Panc1 (cell line): ENCODE measurements around the gene ERGIC1.

Experiments
- SIN3A ChIP-seq: IDR thresholded peaks from 2 replicates; pipeline ENCODE4 v1.6.1; 2012; ENCODE audit warnings: low read depth, mild to moderate bottlenecking, low read length, moderate library complexity, borderline replicate concordance; ENCODE audit not compliant: insufficient read depth
- TF ChIP-seq, protein P1 (sequence below): fragments of 450-650 bp; IDR thresholded peaks from 2 replicates; pipeline ENCODE4 v1.5.1; 2017; ENCODE audit warnings: mild to moderate bottlenecking

DNA sequence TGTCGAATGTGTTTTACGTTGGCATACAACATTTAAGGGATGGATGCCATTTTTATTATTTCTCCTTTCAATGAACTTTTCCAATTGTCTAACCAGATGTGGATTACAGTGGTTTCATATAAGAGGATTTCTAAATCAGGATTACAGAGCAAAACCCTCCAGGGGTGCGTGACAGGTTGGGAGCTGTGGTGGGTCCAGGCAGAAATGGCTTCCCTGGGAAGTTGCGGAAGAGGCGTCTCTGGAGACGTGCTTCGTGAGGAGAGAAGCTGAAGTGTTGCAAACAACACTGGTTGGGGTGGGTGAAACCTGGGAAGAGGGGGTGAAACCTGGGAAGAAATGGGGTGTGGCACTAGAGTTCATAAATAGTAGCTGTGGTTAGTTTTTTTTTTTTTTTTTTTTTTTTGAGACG is 120.7 kb downstream of the ERGIC1 start:
- TF ChIP-seq, protein P1, sequence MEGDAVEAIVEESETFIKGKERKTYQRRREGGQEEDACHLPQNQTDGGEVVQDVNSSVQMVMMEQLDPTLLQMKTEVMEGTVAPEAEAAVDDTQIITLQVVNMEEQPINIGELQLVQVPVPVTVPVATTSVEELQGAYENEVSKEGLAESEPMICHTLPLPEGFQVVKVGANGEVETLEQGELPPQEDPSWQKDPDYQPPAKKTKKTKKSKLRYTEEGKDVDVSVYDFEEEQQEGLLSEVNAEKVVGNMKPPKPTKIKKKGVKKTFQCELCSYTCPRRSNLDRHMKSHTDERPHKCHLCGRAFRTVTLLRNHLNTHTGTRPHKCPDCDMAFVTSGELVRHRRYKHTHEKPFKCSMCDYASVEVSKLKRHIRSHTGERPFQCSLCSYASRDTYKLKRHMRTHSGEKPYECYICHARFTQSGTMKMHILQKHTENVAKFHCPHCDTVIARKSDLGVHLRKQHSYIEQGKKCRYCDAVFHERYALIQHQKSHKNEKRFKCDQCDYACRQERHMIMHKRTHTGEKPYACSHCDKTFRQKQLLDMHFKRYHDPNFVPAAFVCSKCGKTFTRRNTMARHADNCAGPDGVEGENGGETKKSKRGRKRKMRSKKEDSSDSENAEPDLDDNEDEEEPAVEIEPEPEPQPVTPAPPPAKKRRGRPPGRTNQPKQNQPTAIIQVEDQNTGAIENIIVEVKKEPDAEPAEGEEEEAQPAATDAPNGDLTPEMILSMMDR: no peak
- TF ChIP-seq SIN3A: no peak
